Sigmoid colon (tissue), 7 donors: ENCODE results near the gene TBCD. TPM values are rescaled to one million over a fixed set of nuclear protein-coding genes. Genes with fewer than 3 reads are reported as not detected.

ENCODE experiments used
- DNase-seq: peaks from one replicate; pipeline ENCODE4 v3.0.0-alpha.2; 2019
- H3K27ac ChIP-seq, 4 donors: fragments of 200-600 bp; sonication (generic); one replicate each; pipeline ENCODE4 v1.5.1; 2016 to 2019; ENCODE audit warnings: mild to moderate bottlenecking in 1 of 4
- H3K27me3 ChIP-seq, 3 donors: fragments of 200-600 bp; sonication (generic); one replicate each; pipeline ENCODE4 v1.5.1; 2019; ENCODE audit warnings: mild to moderate bottlenecking in 1 of 3
- H3K36me3 ChIP-seq, 4 donors: fragments of 200-600 bp; sonication (generic); one replicate each; pipeline ENCODE4 v1.5.1; 2016 to 2019
- H3K4me1 ChIP-seq, 4 donors: fragments of 200-600 bp; sonication (generic); one replicate each; pipeline ENCODE4 v1.5.1; 2017 to 2019
- H3K4me3 ChIP-seq, 4 donors: fragments of 200-600 bp; sonication (generic); one replicate each; pipeline ENCODE4 v1.5.1; 2017 to 2019; ENCODE audit warnings: mild to moderate bottlenecking in 2 of 4, moderate library complexity in 1 of 4
- H3K9me3 ChIP-seq, 4 donors: fragments of 200-600 bp in 3 of 4; sonication (generic) in 3 of 4; one replicate each; pipeline versions ENCODE4 v1.5.1 to v1.6.1; 2013 to 2019
- CTCF ChIP-seq, 4 experiments: fragments of 450-650 bp in 3 of 4; fragments of 200-600 bp in 1 of 4; IDR thresholded peaks; one replicate each; pipeline ENCODE4 v1.5.1; 2016 to 2019; ENCODE audit warnings: antibody characterized with exemption in 4 of 4, mild to moderate bottlenecking in 3 of 4, moderate library complexity in 2 of 4
- EP300 ChIP-seq, 4 donors: sonication (generic); formaldehyde crosslinking; IDR thresholded peaks; one replicate each; pipeline ENCODE4 v1.6.1; 2017; ENCODE audit warnings: antibody characterized with exemption in 4 of 4
- POLR2A ChIP-seq, 2 donors: fragments of 450-650 bp; IDR thresholded peaks; one replicate each; pipeline ENCODE4 v1.6.1; 2016; ENCODE audit warnings: antibody characterized with exemption in 2 of 2, mild to moderate bottlenecking in 2 of 2, moderate library complexity in 2 of 2
- POLR2AphosphoS5 ChIP-seq, 4 donors: sonication (generic); formaldehyde crosslinking; IDR thresholded peaks; one replicate each; pipeline ENCODE4 v1.6.1; 2017; ENCODE audit warnings: antibody characterized with exemption in 4 of 4
- WGBS, 2 donors: extraction: QIAGEN DNeasy Blood & Tissue Kit; methylation state at CpG; one replicate each; pipeline ENCODE4 v1.1.7; 2013; 5-methylcytosine and 5-hydroxymethylcytosine counted together
- intact Hi-C: fragments of 100-400 bp; cut with DNase I; formaldehyde crosslinking; loops from one replicate; pipeline ENCODE4 v1.15.1; 2023
- polyA plus RNA-seq, 3 donors: library from polyadenylated mRNA; stranded (reverse); fragments of 200-250 nt; gene quantifications; one replicate each; pipeline ENCODE4 v1.2.3, GENCODE V29; 2013
- total RNA-seq, 4 donors: library from RNA; depleted of rRNA; stranded (reverse); fragments of >200 nt; gene quantifications; one replicate each; pipeline ENCODE4 v1.1.0, GENCODE V29; 2016
- donor health status: healthy with polysubstance abuse.
- donor health status: Bipolar disorder and iron deficiency.
- donor health status: healthy.

Gene TBCD
- total and polyA plus RNA-seq, 7 donors: 11.1 to 77.4 (median 34.2) TPM

GRCh38 chr17:82787081-82787848 is 35.4 kb downstream of the TBCD start:
- TF ChIP-seq POLR2AphosphoS5 (IDR thresholded peaks at IDR 0.05): peak in 1 of 4 donors; percentile 12
- no peak for TF ChIP-seq EP300 (IDR thresholded peaks at IDR 0.05)
- no peak for TF ChIP-seq CTCF (IDR thresholded peaks at IDR 0.05)
- Histone ChIP-seq H3K4me3 (no peak overlapping the region), H3K9me3 (no peaks in the 10 kb centered on the region), H3K36me3 (peaks cover 0 to 25% (median 6%) of the 10 kb centered on the region in 4 donors), H3K4me1 (peaks cover 0 to 6% (median 0%) of the 10 kb centered on the region in 4 donors), H3K27ac (peak overlapping the region in 1 of 4 donors; percentile 14), H3K27me3 (no peaks in the 10 kb centered on the region)
- 87 to 93% methylated on average over 27 of the region's 27 CpGs for WGBS, 2 donors
- peak; percentile 80 for DNase-seq
- intact Hi-C loops: no loop called here

GRCh38 chr17:82788206-82789001 is 36.5 kb downstream of the TBCD start:
- Histone ChIP-seq H3K9me3 (no peaks in the 10 kb centered on the region), H3K4me1 (peaks cover 0 to 9% (median 4%) of the 10 kb centered on the region in 4 donors), H3K4me3 (no peak overlapping the region), H3K27me3 (no peaks in the 10 kb centered on the region), H3K27ac (no peak overlapping the region), H3K36me3 (peaks cover 0 to 14% (median 2%) of the 10 kb centered on the region in 4 donors)
- intact Hi-C loops: no loop called here
- WGBS, 2 donors: 93% methylated on average over 18 of the region's 18 CpGs
- no peak for TF ChIP-seq EP300 (IDR thresholded peaks at IDR 0.05)
- TF ChIP-seq POLR2A (IDR thresholded peaks at IDR 0.05): no peak
- TF ChIP-seq CTCF (IDR thresholded peaks at IDR 0.05): no peak
- TF ChIP-seq POLR2AphosphoS5 (IDR thresholded peaks at IDR 0.05): no peak
- DNase-seq: no peak

- H3K4me1 ChIP-seq: peaks cover 0 to 16% (median 11%) of the 10 kb centered on the region in 4 donors
- no peak for TF ChIP-seq EP300 (IDR thresholded peaks at IDR 0.05)
- TF ChIP-seq CTCF (IDR thresholded peaks at IDR 0.05): no peak
- TF ChIP-seq POLR2AphosphoS5 (IDR thresholded peaks at IDR 0.05): no peak
- no peak for TF ChIP-seq POLR2A (IDR thresholded peaks at IDR 0.05)
- no peaks in the 10 kb centered on the region for H3K27me3 ChIP-seq
- 95% methylated on average over 19 of the region's 19 CpGs for WGBS, 2 donors
- no peak overlapping the region for H3K4me3 ChIP-seq
- intact Hi-C loops: no loop called here
- H3K9me3 ChIP-seq: no peaks in the 10 kb centered on the region
- peaks cover 0 to 7% (median 0%) of the 10 kb centered on the region in 4 donors for H3K36me3 ChIP-seq
- H3K27ac ChIP-seq: no peak overlapping the region
- no peak for DNase-seq
Measured at GRCh38 chr17:82789051-82789592, 37.3 kb downstream of the TBCD start.

- intact Hi-C loops: loop anchor here (5.0 kb wide), 1 partner anchor 62 kb away; no protein-coding TSS in a partner anchor
- H3K36me3 ChIP-seq: no peaks in the 10 kb centered on the region
- no peak for TF ChIP-seq POLR2AphosphoS5 (IDR thresholded peaks at IDR 0.05)
- no peak for TF ChIP-seq EP300 (IDR thresholded peaks at IDR 0.05)
- no peak for TF ChIP-seq POLR2A (IDR thresholded peaks at IDR 0.05)
- no peak for TF ChIP-seq CTCF (IDR thresholded peaks at IDR 0.05)
- no peak for DNase-seq
- 96 to 97% methylated on average over 18 of the region's 18 CpGs for WGBS, 2 donors
- H3K27ac ChIP-seq: no peak overlapping the region
- H3K9me3 ChIP-seq: no peaks in the 10 kb centered on the region
- no peaks in the 10 kb centered on the region for H3K27me3 ChIP-seq
- no peak overlapping the region for H3K4me3 ChIP-seq
- H3K4me1 ChIP-seq: peaks cover 0 to 23% (median 18%) of the 10 kb centered on the region in 4 donors
Measured at GRCh38 chr17:82789806-82790205, 37.9 kb downstream of the TBCD start.
